ENCODE measurements around the gene SOCS1. TPM values are rescaled to one million over a fixed set of nuclear protein-coding genes. Genes with fewer than 3 reads are reported as not detected.

The SOCS1 gene
- total RNA-seq, 1 donor from 2014 or later = 2.9 TPM

DNA sequence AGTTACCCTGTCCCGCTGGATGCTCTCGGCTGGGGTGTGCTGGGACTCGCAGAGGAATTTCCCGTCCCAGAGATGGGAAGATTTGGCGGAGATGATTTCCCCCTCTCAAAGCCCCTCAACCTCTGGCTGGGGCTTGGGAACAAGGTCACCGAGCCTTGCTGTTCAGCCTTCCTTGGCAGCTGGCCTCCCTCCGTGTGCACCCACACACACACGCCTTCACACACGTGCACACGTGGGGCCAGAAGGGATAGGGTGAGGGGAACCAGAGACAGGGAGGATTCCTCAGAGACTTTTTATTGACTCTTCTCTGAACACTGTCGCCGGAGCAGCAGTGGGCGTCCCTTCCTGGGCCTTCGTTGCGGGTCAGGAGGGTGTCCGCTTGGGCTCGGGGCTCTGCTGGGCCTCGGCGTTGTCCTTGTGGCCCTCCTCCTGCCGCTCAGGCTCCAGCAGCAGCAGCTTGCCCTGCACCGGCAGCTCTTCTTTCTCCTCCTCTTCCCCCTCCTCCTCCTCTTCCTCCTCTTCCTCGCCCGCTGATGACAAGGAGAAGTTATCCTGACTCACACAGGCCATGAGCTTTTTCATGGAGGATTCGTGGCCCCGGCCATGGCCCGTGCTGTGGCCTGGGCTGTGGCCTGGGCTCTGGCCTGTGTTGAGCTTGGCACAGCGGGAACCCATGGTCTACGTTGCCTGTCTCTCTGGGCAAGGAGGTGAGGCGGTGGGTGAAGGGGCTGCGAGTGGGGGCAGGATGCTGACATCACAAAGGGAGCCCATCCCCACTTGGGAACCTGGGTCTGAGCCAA lies 17.1 kb upstream of the SOCS1 start, which contains the start of gene PRM3:
PRM3 (minus strand) TSS at position 709 of the 800 bp plus-strand sequence; CDS start at position 675, 34 bp downstream.
- Histone ChIP-seq H3K4me1 (no peaks in the 10 kb centered on the region), H3K27ac (replicated peaks) (no peak within 1 kb of the TSS), H3K27me3 (ENCODE audit: low read depth) (peaks cover 7% of the 10 kb centered on the region), H3K4me3 (no peak within 1 kb of the TSS), H3K36me3 (no peaks in the 10 kb centered on the region), H3K9me3 (replicated peaks) (no peaks in the 10 kb centered on the region)
- intact Hi-C loops (cut with micrococcal nuclease) = no loop called here
- TF ChIP-seq, protein P1, sequence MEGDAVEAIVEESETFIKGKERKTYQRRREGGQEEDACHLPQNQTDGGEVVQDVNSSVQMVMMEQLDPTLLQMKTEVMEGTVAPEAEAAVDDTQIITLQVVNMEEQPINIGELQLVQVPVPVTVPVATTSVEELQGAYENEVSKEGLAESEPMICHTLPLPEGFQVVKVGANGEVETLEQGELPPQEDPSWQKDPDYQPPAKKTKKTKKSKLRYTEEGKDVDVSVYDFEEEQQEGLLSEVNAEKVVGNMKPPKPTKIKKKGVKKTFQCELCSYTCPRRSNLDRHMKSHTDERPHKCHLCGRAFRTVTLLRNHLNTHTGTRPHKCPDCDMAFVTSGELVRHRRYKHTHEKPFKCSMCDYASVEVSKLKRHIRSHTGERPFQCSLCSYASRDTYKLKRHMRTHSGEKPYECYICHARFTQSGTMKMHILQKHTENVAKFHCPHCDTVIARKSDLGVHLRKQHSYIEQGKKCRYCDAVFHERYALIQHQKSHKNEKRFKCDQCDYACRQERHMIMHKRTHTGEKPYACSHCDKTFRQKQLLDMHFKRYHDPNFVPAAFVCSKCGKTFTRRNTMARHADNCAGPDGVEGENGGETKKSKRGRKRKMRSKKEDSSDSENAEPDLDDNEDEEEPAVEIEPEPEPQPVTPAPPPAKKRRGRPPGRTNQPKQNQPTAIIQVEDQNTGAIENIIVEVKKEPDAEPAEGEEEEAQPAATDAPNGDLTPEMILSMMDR (IDR thresholded peaks at IDR 0.05; ENCODE audit: borderline replicate concordance) = no peak
- no peak for DNase-seq

DNA sequence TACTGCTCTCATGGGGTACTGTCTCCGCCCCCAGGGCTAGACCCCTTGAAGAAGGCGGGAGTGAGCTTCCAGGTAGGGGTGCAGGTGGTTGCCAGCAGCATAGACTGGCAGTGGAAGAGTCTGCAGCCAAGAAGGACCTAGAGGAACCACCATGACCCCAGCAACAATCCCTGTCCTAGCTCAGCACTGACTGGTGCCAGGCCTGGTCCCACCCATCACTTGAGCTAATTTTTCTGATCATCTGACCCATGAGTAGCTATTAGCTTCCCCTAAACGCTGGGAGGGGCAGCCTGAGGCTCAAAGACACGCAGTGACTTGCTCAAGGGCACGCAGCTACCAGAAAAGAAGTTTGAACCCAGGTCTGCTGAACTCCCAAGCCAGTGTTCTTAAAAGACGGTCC lies 16.5 kb upstream of the SOCS1 start:
- Histone ChIP-seq H3K27ac (replicated peaks) (no peak overlapping the region), H3K4me3 (no peak overlapping the region), H3K4me1 (no peaks in the 10 kb centered on the region), H3K9me3 (replicated peaks) (no peaks in the 10 kb centered on the region), H3K36me3 (no peaks in the 10 kb centered on the region), H3K27me3 (ENCODE audit: low read depth) (peaks cover 6% of the 10 kb centered on the region)
- TF ChIP-seq, protein P1 (IDR thresholded peaks at IDR 0.05; ENCODE audit: borderline replicate concordance) = no peak
- DNase-seq = no peak
- intact Hi-C loops (cut with micrococcal nuclease) = no loop called here

DNA sequence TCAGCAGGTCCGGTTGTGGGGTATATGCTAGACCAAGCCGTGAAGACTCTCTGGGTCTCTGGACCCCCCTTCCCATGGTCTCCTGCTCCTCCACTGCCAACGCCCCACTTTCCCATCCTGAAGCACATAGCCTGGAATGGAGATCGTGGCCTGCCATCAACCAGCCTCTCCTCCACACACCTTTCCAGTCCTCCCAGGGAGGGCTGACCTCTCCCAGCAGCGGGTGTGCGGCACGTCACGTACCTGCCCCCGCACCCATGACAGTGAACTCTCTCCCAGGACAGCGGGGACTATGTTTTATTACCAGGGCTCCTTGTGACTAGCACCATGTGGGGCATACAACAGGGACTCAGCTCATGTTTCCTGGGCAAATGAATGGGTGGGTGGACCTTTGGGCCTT lies 15.6 kb upstream of the SOCS1 start:
- no peak overlapping the region for H3K4me3 ChIP-seq
- H3K4me1 ChIP-seq = no peaks in the 10 kb centered on the region
- no peaks in the 10 kb centered on the region for H3K9me3 ChIP-seq (replicated peaks)
- H3K27me3 ChIP-seq (ENCODE audit: low read depth) = no peaks in the 10 kb centered on the region
- DNase-seq = no peak
- TF ChIP-seq, protein P1 (IDR thresholded peaks at IDR 0.05; ENCODE audit: borderline replicate concordance) = no peak
- intact Hi-C loops (cut with micrococcal nuclease) = no loop called here
- no peak overlapping the region for H3K27ac ChIP-seq (replicated peaks)
- H3K36me3 ChIP-seq = no peaks in the 10 kb centered on the region

DNA sequence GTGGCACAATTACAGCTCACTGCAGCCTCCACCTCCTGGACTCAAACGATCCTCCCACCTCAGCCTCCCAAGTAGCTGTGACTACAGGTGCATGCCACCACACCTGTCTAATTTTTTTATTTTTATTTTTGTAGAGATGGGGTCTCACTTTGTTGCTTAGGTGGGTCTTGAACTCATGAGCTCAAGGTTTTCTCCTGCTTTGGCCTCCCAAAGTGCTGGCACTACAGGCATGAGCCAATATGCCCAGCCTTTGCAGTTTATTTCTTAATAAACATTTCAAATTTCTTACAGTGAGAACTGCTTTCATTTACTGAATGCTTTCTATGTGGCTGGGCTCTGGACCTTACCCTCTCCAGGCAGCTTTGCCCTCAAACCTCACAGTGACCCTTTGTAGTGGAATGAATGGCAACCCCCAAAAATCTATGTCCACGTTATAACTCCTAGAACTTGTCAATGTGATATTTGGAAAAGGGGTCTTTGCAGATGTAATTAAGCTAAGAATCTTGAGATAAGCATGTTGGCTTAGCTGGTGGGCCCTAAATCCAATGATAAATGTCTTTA lies 14.7 kb upstream of the SOCS1 start:
- H3K9me3 ChIP-seq (replicated peaks) = no peaks in the 10 kb centered on the region
- DNase-seq = no peak
- H3K4me3 ChIP-seq = no peak overlapping the region
- intact Hi-C loops (cut with micrococcal nuclease) = no loop called here
- TF ChIP-seq, protein P1 (IDR thresholded peaks at IDR 0.05; ENCODE audit: borderline replicate concordance) = no peak
- no peaks in the 10 kb centered on the region for H3K36me3 ChIP-seq
- H3K27ac ChIP-seq (replicated peaks) = no peak overlapping the region
- H3K27me3 ChIP-seq (ENCODE audit: low read depth) = no peaks in the 10 kb centered on the region
- H3K4me1 ChIP-seq = no peaks in the 10 kb centered on the region

DNA sequence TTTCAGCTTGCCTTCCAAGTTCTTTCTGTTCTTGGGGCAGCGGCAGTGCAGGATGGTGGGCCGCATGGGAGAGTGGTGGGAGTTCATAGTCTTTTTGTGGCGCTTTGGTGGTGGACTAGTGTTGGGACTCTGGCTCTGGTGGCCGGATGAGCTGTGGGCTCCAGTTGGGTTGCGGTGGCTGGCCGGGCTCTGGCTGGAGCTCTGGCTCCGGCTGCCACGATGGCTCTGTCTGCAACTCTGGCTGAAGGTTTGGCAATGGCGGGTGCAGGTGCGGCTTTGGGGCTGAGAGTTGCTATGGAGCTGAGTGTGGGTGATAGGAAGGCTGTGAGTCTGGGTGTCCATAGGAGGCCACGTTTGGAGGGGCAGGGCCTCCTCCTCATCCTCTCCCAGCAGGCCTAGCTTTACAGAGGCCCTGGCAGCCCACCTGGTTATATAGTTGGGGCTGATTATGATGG lies 12.9 kb upstream of the SOCS1 start, which contains the start of gene TNP2:
TNP2 (minus strand) TSS at position 405 of the 455 bp plus-strand sequence; CDS start at position 342, 63 bp downstream.
- intact Hi-C loops (cut with micrococcal nuclease) = no loop called here

More for the DNA sequence above, 12.9 kb upstream of the SOCS1 start, which contains the start of gene TNP2:
- no peaks in the 10 kb centered on the region for H3K36me3 ChIP-seq
- H3K27ac ChIP-seq (replicated peaks) = no peak within 1 kb of the TSS
- H3K27me3 ChIP-seq (ENCODE audit: low read depth) = no peaks in the 10 kb centered on the region
- no peaks in the 10 kb centered on the region for H3K4me1 ChIP-seq
- no peak within 1 kb of the TSS for H3K4me3 ChIP-seq
- no peak for DNase-seq
- TF ChIP-seq, protein P1 (IDR thresholded peaks at IDR 0.05; ENCODE audit: borderline replicate concordance) = no peak
- H3K9me3 ChIP-seq (replicated peaks) = no peaks in the 10 kb centered on the region

All from left ventricle myocardium inferior (tissue), 1 donor.